ENCODE results near the gene TMEM121.
"Not testable (repeated sequence)": the region's sequence is repeated elsewhere in the genome, so short reads cannot be mapped to it uniquely, and the experiment has no call there.

Gene TMEM121

DNA sequence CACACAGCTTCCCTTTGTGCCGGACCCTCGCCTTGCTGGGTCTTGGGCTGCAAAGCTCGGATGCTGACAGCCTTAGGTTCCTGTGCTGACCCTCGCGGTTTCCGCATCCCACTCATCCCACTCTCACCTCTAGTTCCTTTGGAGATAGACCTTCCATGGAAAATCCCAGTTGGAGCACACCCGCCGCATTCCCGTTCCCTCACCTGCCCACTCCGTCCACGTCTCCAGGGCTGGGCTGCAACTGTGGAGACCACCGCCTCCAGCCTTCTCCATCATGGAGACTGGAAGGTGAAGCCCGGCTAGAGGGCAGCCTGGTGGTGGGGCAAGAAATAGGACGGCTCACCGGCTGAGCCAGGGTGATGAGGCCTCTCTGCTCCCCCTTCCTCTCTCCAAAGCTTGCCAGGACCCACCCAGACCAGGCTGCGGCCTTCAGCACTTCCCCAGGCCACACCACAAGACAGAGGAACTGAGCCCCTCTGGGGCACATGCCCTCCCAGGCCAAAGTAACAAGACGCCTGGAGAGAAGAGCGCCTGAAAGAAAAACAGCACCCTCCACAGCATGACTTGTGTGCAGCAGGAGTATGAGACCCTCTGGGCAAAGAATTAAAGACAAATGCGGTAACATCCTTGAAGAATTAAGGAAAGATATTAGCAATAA, 15.0 kb downstream of the TMEM121 start:
- no peak overlapping the region for H3K4me3 ChIP-seq (ENCODE audit: insufficient read depth, low read length, poor library complexity, severe bottlenecking)
- H3K36me3 ChIP-seq (ENCODE audit: low read length), result 0 out of 2 replicates have a peak, but pooled peaks cover 3% of the 10 kb centered on the region
- H3K27me3 ChIP-seq (ENCODE audit: low read length), result 0 out of 2 replicates have a peak, but pooled peaks cover 5% of the 10 kb centered on the region
- H3K9me2 ChIP-seq (replicated peaks; ENCODE audit: insufficient read depth, low read length), result no peaks in the 10 kb centered on the region
- H2AFZ ChIP-seq (ENCODE audit: low read depth, low read length, severe bottlenecking), result no peak overlapping the region
- no peaks in the 10 kb centered on the region for H4K20me1 ChIP-seq (ENCODE audit: low read depth, low read length)
- H3K9me3 ChIP-seq (ENCODE audit: insufficient read depth, low read length), result no peaks in the 10 kb centered on the region
- TF ChIP-seq, protein P1, sequence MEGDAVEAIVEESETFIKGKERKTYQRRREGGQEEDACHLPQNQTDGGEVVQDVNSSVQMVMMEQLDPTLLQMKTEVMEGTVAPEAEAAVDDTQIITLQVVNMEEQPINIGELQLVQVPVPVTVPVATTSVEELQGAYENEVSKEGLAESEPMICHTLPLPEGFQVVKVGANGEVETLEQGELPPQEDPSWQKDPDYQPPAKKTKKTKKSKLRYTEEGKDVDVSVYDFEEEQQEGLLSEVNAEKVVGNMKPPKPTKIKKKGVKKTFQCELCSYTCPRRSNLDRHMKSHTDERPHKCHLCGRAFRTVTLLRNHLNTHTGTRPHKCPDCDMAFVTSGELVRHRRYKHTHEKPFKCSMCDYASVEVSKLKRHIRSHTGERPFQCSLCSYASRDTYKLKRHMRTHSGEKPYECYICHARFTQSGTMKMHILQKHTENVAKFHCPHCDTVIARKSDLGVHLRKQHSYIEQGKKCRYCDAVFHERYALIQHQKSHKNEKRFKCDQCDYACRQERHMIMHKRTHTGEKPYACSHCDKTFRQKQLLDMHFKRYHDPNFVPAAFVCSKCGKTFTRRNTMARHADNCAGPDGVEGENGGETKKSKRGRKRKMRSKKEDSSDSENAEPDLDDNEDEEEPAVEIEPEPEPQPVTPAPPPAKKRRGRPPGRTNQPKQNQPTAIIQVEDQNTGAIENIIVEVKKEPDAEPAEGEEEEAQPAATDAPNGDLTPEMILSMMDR (IDR thresholded peaks at IDR 0.05; ENCODE audit: insufficient read depth, low read length, poor library complexity, severe bottlenecking), result no peak
- TF ChIP-seq EZH2phosphoT487 (conservative IDR thresholded peaks at IDR 0.05; ENCODE audit: low read length), result no peak
- H3K79me2 ChIP-seq (ENCODE audit: insufficient read depth, low read length), result no peaks in the 10 kb centered on the region
- no peak overlapping the region for H3K27ac ChIP-seq (ENCODE audit: low read depth, low read length)
- H3F3A ChIP-seq (ENCODE audit: insufficient read depth), result no peaks in the 10 kb centered on the region
- H3K9ac ChIP-seq (ENCODE audit: low read length), result no peak overlapping the region
- no peak overlapping the region for H3K4me2 ChIP-seq (ENCODE audit: low read depth, low read length, poor library complexity, severe bottlenecking)

DNA sequence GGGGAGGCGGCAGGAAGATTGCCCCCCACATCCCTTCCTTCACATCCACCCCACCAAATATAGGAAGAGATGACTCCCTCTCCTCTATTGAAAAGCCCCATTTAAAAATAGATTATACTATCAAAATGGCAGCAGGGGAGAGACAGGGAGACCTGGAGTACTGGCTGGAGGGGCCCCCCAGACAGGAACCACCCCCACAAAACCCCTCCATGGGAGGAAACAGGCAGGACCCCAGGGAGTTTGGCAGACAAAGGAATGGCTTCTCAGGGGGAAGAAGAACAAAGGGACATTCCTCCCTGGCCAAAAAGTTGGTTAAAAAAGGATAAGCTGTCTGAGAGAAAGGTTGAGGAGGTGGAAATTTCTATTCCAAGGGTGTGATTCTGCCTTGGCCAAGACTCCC, 19.3 kb downstream of the TMEM121 start:
- H3K9me3 ChIP-seq (ENCODE audit: insufficient read depth, low read length); H3K9me2 ChIP-seq (replicated peaks; ENCODE audit: insufficient read depth, low read length); H3K36me3 ChIP-seq (ENCODE audit: low read length); H3K79me2 ChIP-seq (ENCODE audit: insufficient read depth, low read length); H3K27me3 ChIP-seq (ENCODE audit: low read length); H2AFZ ChIP-seq (ENCODE audit: low read depth, low read length, severe bottlenecking); H3K9ac ChIP-seq (ENCODE audit: low read length); H3F3A ChIP-seq (ENCODE audit: insufficient read depth); H3K4me2 ChIP-seq (ENCODE audit: low read depth, low read length, poor library complexity, severe bottlenecking); H3K4me3 ChIP-seq (ENCODE audit: insufficient read depth, low read length, poor library complexity, severe bottlenecking); H4K20me1 ChIP-seq (ENCODE audit: low read depth, low read length); H3K27ac ChIP-seq (ENCODE audit: low read depth, low read length): not testable (repeated sequence)

DNA sequence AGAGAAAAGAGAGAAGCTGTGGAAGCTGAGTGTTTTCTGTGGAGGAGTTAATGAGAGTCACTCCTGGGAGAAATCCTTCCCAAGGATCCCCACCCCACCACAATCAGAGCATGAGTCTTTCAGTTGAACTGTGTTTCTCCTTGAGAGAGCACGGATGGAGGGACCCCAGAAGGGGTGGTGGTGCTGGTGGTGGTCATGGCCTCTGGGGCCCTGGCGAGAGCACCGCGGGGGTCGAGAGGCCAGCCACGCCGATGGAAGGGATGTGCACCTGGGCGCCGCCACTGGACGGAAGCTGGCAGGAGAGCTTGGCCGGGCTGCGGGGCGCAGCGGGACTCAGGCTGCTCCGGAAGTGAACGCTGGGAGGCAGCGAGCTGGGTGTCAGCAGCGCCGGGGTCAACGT, 20.0 kb downstream of the TMEM121 start:
- H3K79me2 ChIP-seq (ENCODE audit: insufficient read depth, low read length); H3K27me3 ChIP-seq (ENCODE audit: low read length): not testable (repeated sequence)

GRCh38 chr14:105547072-105547471, 20.7 kb downstream of the TMEM121 start:
- not testable (repeated sequence) for H3K9me3 ChIP-seq (ENCODE audit: insufficient read depth, low read length); H3K4me2 ChIP-seq (ENCODE audit: low read depth, low read length, poor library complexity, severe bottlenecking); H3K4me3 ChIP-seq (ENCODE audit: insufficient read depth, low read length, poor library complexity, severe bottlenecking); H4K20me1 ChIP-seq (ENCODE audit: low read depth, low read length); H3K79me2 ChIP-seq (ENCODE audit: insufficient read depth, low read length); H3K9me2 ChIP-seq (replicated peaks; ENCODE audit: insufficient read depth, low read length); H3K36me3 ChIP-seq (ENCODE audit: low read length); H3F3A ChIP-seq (ENCODE audit: insufficient read depth); H2AFZ ChIP-seq (ENCODE audit: low read depth, low read length, severe bottlenecking); H3K27ac ChIP-seq (ENCODE audit: low read depth, low read length); H3K9ac ChIP-seq (ENCODE audit: low read length); H3K27me3 ChIP-seq (ENCODE audit: low read length)

More for the DNA sequence above, 20.0 kb downstream of the TMEM121 start:
- H2AFZ ChIP-seq (ENCODE audit: low read depth, low read length, severe bottlenecking); H3K9me3 ChIP-seq (ENCODE audit: insufficient read depth, low read length); H3K9me2 ChIP-seq (replicated peaks; ENCODE audit: insufficient read depth, low read length); H3F3A ChIP-seq (ENCODE audit: insufficient read depth); H4K20me1 ChIP-seq (ENCODE audit: low read depth, low read length); H3K9ac ChIP-seq (ENCODE audit: low read length); H3K4me3 ChIP-seq (ENCODE audit: insufficient read depth, low read length, poor library complexity, severe bottlenecking); H3K4me2 ChIP-seq (ENCODE audit: low read depth, low read length, poor library complexity, severe bottlenecking); H3K27ac ChIP-seq (ENCODE audit: low read depth, low read length); H3K36me3 ChIP-seq (ENCODE audit: low read length): not testable (repeated sequence)

DNA sequence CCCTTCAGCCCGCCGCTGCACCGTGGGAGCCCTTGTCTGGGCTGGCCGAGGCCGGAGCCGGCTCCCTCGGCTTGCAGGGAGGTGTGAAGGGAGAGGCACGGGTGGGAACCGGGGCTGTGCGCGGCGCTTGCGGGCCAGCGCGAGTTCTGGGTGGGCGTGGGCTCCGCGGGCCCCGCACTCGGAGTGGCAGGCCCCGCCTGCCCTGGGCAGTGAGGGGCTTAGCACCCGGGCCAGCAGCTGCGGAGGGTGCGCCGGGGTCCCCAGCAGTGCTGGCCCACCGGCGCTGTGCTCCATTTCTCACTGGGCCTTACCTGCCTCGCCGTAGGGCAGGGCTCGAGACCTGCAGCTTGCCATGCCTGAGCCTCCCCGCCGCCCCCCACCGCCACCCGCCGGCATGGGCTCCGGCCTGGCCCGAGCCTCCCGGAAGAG, 21.4 kb downstream of the TMEM121 start:
- 0 out of 2 replicates have a peak, but pooled peaks cover 5% of the 10 kb centered on the region for H3K27me3 ChIP-seq (ENCODE audit: low read length)
- no peak overlapping the region for H3K4me2 ChIP-seq (ENCODE audit: low read depth, low read length, poor library complexity, severe bottlenecking)
- no peaks in the 10 kb centered on the region for H3K9me3 ChIP-seq (ENCODE audit: insufficient read depth, low read length)
- H3K4me3 ChIP-seq (ENCODE audit: insufficient read depth, low read length, poor library complexity, severe bottlenecking), result no peak overlapping the region
- H3K9me2 ChIP-seq (replicated peaks; ENCODE audit: insufficient read depth, low read length), result no peaks in the 10 kb centered on the region
- H3F3A ChIP-seq (ENCODE audit: insufficient read depth), result 0 out of 2 replicates have a peak, but pooled peaks cover 3% of the 10 kb centered on the region
- H4K20me1 ChIP-seq (ENCODE audit: low read depth, low read length), result no peaks in the 10 kb centered on the region
- no peak overlapping the region for H3K9ac ChIP-seq (ENCODE audit: low read length)
- H2AFZ ChIP-seq (ENCODE audit: low read depth, low read length, severe bottlenecking), result no peak overlapping the region
- no peak overlapping the region for H3K27ac ChIP-seq (ENCODE audit: low read depth, low read length)
- TF ChIP-seq, protein P1 (IDR thresholded peaks at IDR 0.05; ENCODE audit: insufficient read depth, low read length, poor library complexity, severe bottlenecking), result no peak
- TF ChIP-seq EZH2phosphoT487 (conservative IDR thresholded peaks at IDR 0.05; ENCODE audit: low read length), result no peak
- 0 out of 2 replicates have a peak, but pooled peaks cover 2% of the 10 kb centered on the region for H3K36me3 ChIP-seq (ENCODE audit: low read length)
- H3K79me2 ChIP-seq (ENCODE audit: insufficient read depth, low read length), result no peaks in the 10 kb centered on the region
